G401 (cell line): ENCODE data around the gene PERCC1. TPM values are rescaled to one million over a fixed set of nuclear protein-coding genes. Genes with fewer than 3 reads are reported as not detected.
"Not testable (repeated sequence)": the region's sequence is repeated elsewhere in the genome, so short reads cannot be mapped to it uniquely, and the experiment has no call there.

Source experiments
- DNase-seq: peaks from one replicate; pipeline ENCODE4 v3.0.0-alpha.2; 2015; ENCODE audit warnings: low spot score
- in situ Hi-C: cut with HindIII; loops from 2 replicates; pipeline ENCODE4 v1.10.0; 2016; ENCODE audit warnings: low sequenced_read_pairs, mixed read lengths
- total RNA-seq: library from RNA; depleted of rRNA; stranded (reverse); fragments of >200 nt; shearing (Covaris generic); gene quantifications from 2 replicates; pipeline ENCODE4 v1.2.3, GENCODE V29; 2014; rRNA removed

The PERCC1 gene
- total RNA-seq, 1 experiment from 2014 or later: not detected

DNA sequence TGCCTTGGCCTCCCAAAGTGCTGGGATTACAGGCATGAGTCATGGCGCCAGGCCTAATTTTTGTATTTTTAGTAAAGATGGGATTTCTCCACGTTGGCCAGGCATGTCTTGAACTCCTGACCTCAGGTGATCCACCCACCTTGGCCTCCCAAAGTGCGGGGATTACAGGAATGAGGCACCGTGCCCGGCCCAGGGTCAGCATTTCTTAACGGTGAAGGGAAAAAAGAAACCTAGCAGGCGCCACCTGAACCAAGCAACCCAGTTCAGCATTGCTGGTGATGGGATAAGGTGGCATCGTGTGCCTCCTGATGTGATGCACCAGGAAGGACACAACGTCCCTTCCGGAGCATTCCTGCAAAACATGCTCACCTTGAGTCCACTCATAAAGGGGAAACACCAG is 46.2 kb downstream of the PERCC1 start:
- in situ Hi-C loops: no loop called here

GRCh38 chr16:1478937-1479336 is 48.1 kb downstream of the PERCC1 start:
- DNase-seq, in situ Hi-C loops: not testable (repeated sequence)

More for the DNA sequence above, 46.2 kb downstream of the PERCC1 start:
- DNase-seq: no peak

DNA sequence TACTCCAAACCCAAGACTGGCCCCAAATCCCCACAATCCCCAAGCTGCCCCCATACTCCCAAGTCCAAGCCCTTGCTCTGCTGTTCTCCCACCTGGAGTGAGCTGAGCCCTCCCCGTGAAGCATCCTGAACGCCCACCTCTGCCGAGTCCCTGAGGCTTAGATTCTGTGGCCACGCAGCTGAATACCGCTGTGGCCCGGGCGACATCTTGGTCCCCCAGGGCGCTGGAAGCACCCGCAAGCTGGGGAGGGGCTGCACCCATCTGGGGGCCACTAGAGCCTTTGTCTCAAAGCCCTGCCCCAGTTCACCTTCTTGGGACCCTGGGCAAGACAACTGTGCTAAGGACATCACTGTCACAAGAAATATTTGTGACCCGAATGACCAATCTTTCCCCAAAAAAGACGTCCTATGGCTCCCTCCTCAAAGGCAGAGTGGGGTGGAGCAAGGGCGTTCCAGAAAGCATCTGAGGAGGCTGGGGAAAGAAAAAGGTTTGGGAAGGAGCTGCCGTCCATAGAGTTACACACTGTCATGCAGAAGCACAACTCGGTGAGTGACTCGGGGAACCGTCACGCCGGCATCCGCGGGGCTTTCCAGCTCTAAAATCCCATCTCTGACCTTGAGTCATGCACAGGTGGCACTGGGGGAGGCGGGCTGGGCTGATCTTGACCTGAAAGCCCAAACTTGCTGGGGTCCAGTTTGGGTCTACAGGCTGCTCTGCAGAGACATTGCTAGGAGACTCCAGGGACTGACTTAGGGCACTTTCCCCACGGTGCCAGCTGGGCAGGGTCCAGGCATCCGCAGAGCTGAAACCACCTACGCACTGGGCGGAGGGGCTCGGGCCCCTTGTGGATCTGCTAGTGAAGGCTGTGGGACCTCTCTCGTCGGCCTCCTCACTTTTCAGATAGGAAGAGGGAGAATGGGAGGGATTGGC is 51.3 kb downstream of the PERCC1 start:
- in situ Hi-C loops: no loop called here
- no peak for DNase-seq

Other genes starting within 250 kb of the PERCC1 start
- gene TPSG1, start 205.8 kb upstream of the PERCC1 start, total RNA-seq: not detected in 2 replicates
- not detected in 2 replicates for gene TPSB2, start 200.9 kb upstream of the PERCC1 start, total RNA-seq
- gene TPSAB1, start 190.4 kb upstream of the PERCC1 start, total RNA-seq: not detected in 2 replicates
- not detected in 2 replicates for gene TPSD1, start 175.0 kb upstream of the PERCC1 start, total RNA-seq
- gene UBE2I, start 121.4 kb upstream of the PERCC1 start, total RNA-seq: 120 and 144 TPM in 2 replicates
- 0.25 and 2.0 TPM in 2 replicates for gene BAIAP3, start 97.4 kb upstream of the PERCC1 start, total RNA-seq
- 88.1 and 96.8 TPM in 2 replicates for gene TSR3, start 79.2 kb upstream of the PERCC1 start, total RNA-seq
- 48.6 and 51.1 TPM in 2 replicates for gene GNPTG, start 79.1 kb upstream of the PERCC1 start, total RNA-seq
- 8.2 and 11.1 TPM in 2 replicates for gene UNKL, start 16.4 kb upstream of the PERCC1 start, total RNA-seq
- 40.5 and 46.6 TPM in 2 replicates for gene UQCC4, start 10.3 kb upstream of the PERCC1 start, total RNA-seq
- gene CCDC154, start 13.5 kb downstream of the PERCC1 start, total RNA-seq: 0.75 TPM in 1 of 2 replicates, not detected in the other
- gene CLCN7, start 44.0 kb downstream of the PERCC1 start, total RNA-seq: 195 and 203 TPM in 2 replicates
- 0.61 TPM in 1 of 2 replicates, not detected in the other for gene PTX4, start 57.9 kb downstream of the PERCC1 start, total RNA-seq
- 86.9 and 97.8 TPM in 2 replicates for gene TELO2, start 62.3 kb downstream of the PERCC1 start, total RNA-seq
- not detected in 2 replicates for gene TMEM204, start 102.6 kb downstream of the PERCC1 start, total RNA-seq
- gene IFT140, start 181.0 kb downstream of the PERCC1 start, total RNA-seq: 30.5 and 37.3 TPM in 2 replicates
- 4.5 and 7.6 TPM in 2 replicates for gene CRAMP1, start 181.3 kb downstream of the PERCC1 start, total RNA-seq
- 154 and 199 TPM in 2 replicates for gene JPT2, start 247.2 kb downstream of the PERCC1 start, total RNA-seq